ENCODE results near the gene SLC4A9. TPM values are rescaled to one million over a fixed set of nuclear protein-coding genes. Genes with fewer than 3 reads are reported as not detected.
"Not testable (repeated sequence)": the region's sequence is repeated elsewhere in the genome, so short reads cannot be mapped to it uniquely, and the experiment has no call there.

Gene SLC4A9
- total and polyA plus RNA-seq, 4 donors: not detected

- ATAC-seq (ENCODE audit: low FRiP score): no peak
- 97 to 100% methylated on average over 2 of the region's 2 CpGs for whole genome bisulfite sequencing, 2 donors
- Histone ChIP-seq H3K4me1 (ENCODE audit: control insufficient read depth in 1 of 2, insufficient read depth in 2 of 2, low read length in 2 of 2) (no peaks in the 10 kb centered on the region), H3K9me3 (ENCODE audit: control insufficient read depth, low read length) (no peaks in the 10 kb centered on the region), H3K27ac (ENCODE audit: low read depth in 1 of 2, low read length in 2 of 2) (no peak overlapping the region), H3K27me3 (ENCODE audit: control insufficient read depth in 1 of 2, insufficient read depth in 2 of 2, low read length in 1 of 2) (no peaks in the 10 kb centered on the region), H3K36me3 (ENCODE audit: control insufficient read depth in 1 of 2, insufficient read depth in 2 of 2, low read length in 1 of 2) (no peaks in the 10 kb centered on the region), H3K4me3 (ENCODE audit: low read length in 2 of 2) (no peak overlapping the region)
- intact Hi-C loops (cut with DNase I): no loop called here
- no peak for DNase-seq
Observed at GRCh38 chr5:140417235-140417634, 57.2 kb downstream of the SLC4A9 start.

GRCh38 chr5:140418862-140419520, 59.0 kb downstream of the SLC4A9 start:
- no peaks in the 10 kb centered on the region for H3K36me3 ChIP-seq (ENCODE audit: control insufficient read depth in 1 of 2, insufficient read depth in 2 of 2, low read length in 1 of 2)
- H3K9me3 ChIP-seq (ENCODE audit: control insufficient read depth, low read length): no peaks in the 10 kb centered on the region
- no peaks in the 10 kb centered on the region for H3K4me1 ChIP-seq (ENCODE audit: control insufficient read depth in 1 of 2, insufficient read depth in 2 of 2, low read length in 2 of 2)
- no peaks in the 10 kb centered on the region for H3K27me3 ChIP-seq (ENCODE audit: control insufficient read depth in 1 of 2, insufficient read depth in 2 of 2, low read length in 1 of 2)
- intact Hi-C loops (cut with DNase I): no loop called here
- no peak overlapping the region for H3K4me3 ChIP-seq (ENCODE audit: low read length in 2 of 2)
- ATAC-seq (ENCODE audit: low FRiP score) (no peak), DNase-seq (no peak)
- no peak overlapping the region for H3K27ac ChIP-seq (ENCODE audit: low read depth in 1 of 2, low read length in 2 of 2)
- WGBS, 2 donors: 95 to 100% methylated on average over 1 of the region's 1 CpG

GRCh38 chr5:140420226-140420570, 60.2 kb downstream of the SLC4A9 start:
- ATAC-seq (ENCODE audit: low FRiP score) (no peak), DNase-seq (no peak)
- H3K4me3 ChIP-seq (ENCODE audit: low read length in 2 of 2): no peak overlapping the region
- intact Hi-C loops (cut with DNase I): no loop called here
- H3K27ac ChIP-seq (ENCODE audit: low read depth in 1 of 2, low read length in 2 of 2): no peak overlapping the region
- no peaks in the 10 kb centered on the region for H3K9me3 ChIP-seq (ENCODE audit: control insufficient read depth, low read length)
- no peaks in the 10 kb centered on the region for H3K27me3 ChIP-seq (ENCODE audit: control insufficient read depth in 1 of 2, insufficient read depth in 2 of 2, low read length in 1 of 2)
- H3K4me1 ChIP-seq (ENCODE audit: control insufficient read depth in 1 of 2, insufficient read depth in 2 of 2, low read length in 2 of 2): no peaks in the 10 kb centered on the region
- WGBS, 2 donors: 97 to 98% methylated on average over 4 of the region's 4 CpGs
- H3K36me3 ChIP-seq (ENCODE audit: control insufficient read depth in 1 of 2, insufficient read depth in 2 of 2, low read length in 1 of 2): no peaks in the 10 kb centered on the region

GRCh38 chr5:140420665-140421361, 60.8 kb downstream of the SLC4A9 start:
- intact Hi-C loops (cut with DNase I): no loop called here
- Histone ChIP-seq H3K9me3 (ENCODE audit: control insufficient read depth, low read length) (no peaks in the 10 kb centered on the region), H3K4me3 (ENCODE audit: low read length in 2 of 2) (no peak overlapping the region), H3K36me3 (ENCODE audit: control insufficient read depth in 1 of 2, insufficient read depth in 2 of 2, low read length in 1 of 2) (no peaks in the 10 kb centered on the region), H3K4me1 (ENCODE audit: control insufficient read depth in 1 of 2, insufficient read depth in 2 of 2, low read length in 2 of 2) (no peaks in the 10 kb centered on the region), H3K27me3 (ENCODE audit: control insufficient read depth in 1 of 2, insufficient read depth in 2 of 2, low read length in 1 of 2) (no peaks in the 10 kb centered on the region), H3K27ac (ENCODE audit: low read depth in 1 of 2, low read length in 2 of 2) (no peak overlapping the region)
- DNase-seq (no peak), ATAC-seq (ENCODE audit: low FRiP score) (no peak)
- 88 to 91% methylated on average over 5 of the region's 5 CpGs for WGBS, 2 donors

GRCh38 chr5:140421375-140421774, 61.4 kb downstream of the SLC4A9 start:
- H3K27ac ChIP-seq (ENCODE audit: low read depth in 1 of 2, low read length in 2 of 2); H3K4me1 ChIP-seq (ENCODE audit: control insufficient read depth in 1 of 2, insufficient read depth in 2 of 2, low read length in 2 of 2); H3K9me3 ChIP-seq (ENCODE audit: control insufficient read depth, low read length); H3K4me3 ChIP-seq (ENCODE audit: low read length in 2 of 2); H3K27me3 ChIP-seq (ENCODE audit: control insufficient read depth in 1 of 2, insufficient read depth in 2 of 2, low read length in 1 of 2); ATAC-seq (ENCODE audit: low FRiP score); H3K36me3 ChIP-seq (ENCODE audit: control insufficient read depth in 1 of 2, insufficient read depth in 2 of 2, low read length in 1 of 2); intact Hi-C loops (cut with DNase I): not testable (repeated sequence)
- peak in 1 of 2 donors; percentile 58 for DNase-seq
- WGBS, 2 donors: 78 to 84% methylated on average over 7 of the region's 7 CpGs

GRCh38 chr5:140423609-140424008, 63.6 kb downstream of the SLC4A9 start:
- no peaks in the 10 kb centered on the region for H3K9me3 ChIP-seq (ENCODE audit: control insufficient read depth, low read length)
- H3K27me3 ChIP-seq (ENCODE audit: control insufficient read depth in 1 of 2, insufficient read depth in 2 of 2, low read length in 1 of 2): no peaks in the 10 kb centered on the region
- 86 to 93% methylated on average over 2 of the region's 2 CpGs for WGBS, 2 donors
- no peak for ATAC-seq (ENCODE audit: low FRiP score)
- DNase-seq: no peak
- intact Hi-C loops (cut with DNase I): no loop called here
- no peaks in the 10 kb centered on the region for H3K36me3 ChIP-seq (ENCODE audit: control insufficient read depth in 1 of 2, insufficient read depth in 2 of 2, low read length in 1 of 2)
- H3K4me1 ChIP-seq (ENCODE audit: control insufficient read depth in 1 of 2, insufficient read depth in 2 of 2, low read length in 2 of 2): no peaks in the 10 kb centered on the region
- H3K4me3 ChIP-seq (ENCODE audit: low read length in 2 of 2): no peak overlapping the region
- no peak overlapping the region for H3K27ac ChIP-seq (ENCODE audit: low read depth in 1 of 2, low read length in 2 of 2)

- WGBS, 2 donors: 59 to 60% methylated on average over 3 of the region's 3 CpGs
- H3K4me3 ChIP-seq (ENCODE audit: low read length in 2 of 2): no peak overlapping the region
- no peak for DNase-seq
- no peak overlapping the region for H3K27ac ChIP-seq (ENCODE audit: low read depth in 1 of 2, low read length in 2 of 2)
- intact Hi-C loops (cut with DNase I): no loop called here
- no peaks in the 10 kb centered on the region for H3K27me3 ChIP-seq (ENCODE audit: control insufficient read depth in 1 of 2, insufficient read depth in 2 of 2, low read length in 1 of 2)
- no peaks in the 10 kb centered on the region for H3K9me3 ChIP-seq (ENCODE audit: control insufficient read depth, low read length)
- no peaks in the 10 kb centered on the region for H3K4me1 ChIP-seq (ENCODE audit: control insufficient read depth in 1 of 2, insufficient read depth in 2 of 2, low read length in 2 of 2)
- H3K36me3 ChIP-seq (ENCODE audit: control insufficient read depth in 1 of 2, insufficient read depth in 2 of 2, low read length in 1 of 2): no peaks in the 10 kb centered on the region
- ATAC-seq (ENCODE audit: low FRiP score): no peak
Observed at GRCh38 chr5:140424135-140424534, 64.1 kb downstream of the SLC4A9 start.

All from aorta (tissue), 5 donors.